A549 (cell line): ENCODE results near the gene RAX.

Experiments used
- EP300 ChIP-seq, 2 experiments: fragments of >200 bp; sonication (Bioruptor Twin); formaldehyde crosslinking; IDR thresholded peaks; 2 replicates in 1 of 2; 3 replicates in 1 of 2; pipeline ENCODE4 v1.6.1; 2016 to 2017
- KDM5A ChIP-seq: fragments of 200-600 bp; sonication (generic); IDR thresholded peaks from 2 replicates; pipeline ENCODE4 v1.6.1; 2016; ENCODE audit warnings: antibody characterized with exemption, mild to moderate bottlenecking
- POLR2A ChIP-seq: IDR thresholded peaks from 2 replicates; pipeline ENCODE4 v1.6.1; 2012; ENCODE audit warnings: mild to moderate bottlenecking, low read length
- TF ChIP-seq, protein P1 (sequence below): fragments of >200 bp; sonication (Bioruptor Twin); formaldehyde crosslinking; IDR thresholded peaks from 3 replicates; pipeline ENCODE4 v1.5.1; 2016

DNA sequence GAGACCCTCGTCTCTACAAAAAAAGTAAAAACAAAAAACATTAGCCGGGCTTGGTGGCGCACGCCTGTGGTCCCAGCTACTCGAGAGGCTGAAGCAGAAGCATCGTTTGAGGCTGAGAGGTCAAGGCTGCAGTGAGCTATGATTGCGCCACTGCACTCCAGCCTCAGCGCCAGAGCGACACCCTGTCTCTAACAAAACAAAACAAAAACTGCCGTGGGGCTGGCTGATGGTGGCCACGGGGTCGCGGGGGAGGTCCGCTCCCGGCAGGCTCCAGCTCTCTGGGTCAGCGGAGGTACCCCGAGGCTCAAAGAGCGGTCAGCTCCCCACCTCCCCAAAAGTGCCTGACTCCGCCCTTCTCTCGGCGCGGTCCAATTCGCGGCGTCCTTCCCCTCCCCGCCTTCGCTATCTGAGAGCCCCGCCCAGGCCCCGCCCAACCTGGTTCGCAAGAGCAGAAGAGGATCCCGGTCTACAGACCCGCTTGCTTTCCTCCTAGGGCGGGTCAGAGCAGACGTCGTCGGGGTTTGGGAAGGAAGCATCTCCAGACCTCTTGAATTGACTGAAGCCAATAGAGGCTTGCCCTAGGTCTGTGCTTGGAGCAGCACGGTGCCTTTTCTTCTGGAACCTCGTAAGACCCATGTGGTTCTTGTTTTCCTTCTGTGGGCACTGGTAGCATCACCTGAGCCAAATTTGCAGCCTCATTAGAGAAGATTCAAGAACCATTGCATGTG lies 7.8 kb downstream of the RAX start:
- no peak for TF ChIP-seq POLR2A
- TF ChIP-seq KDM5A, result no peak
- TF ChIP-seq, protein P1, sequence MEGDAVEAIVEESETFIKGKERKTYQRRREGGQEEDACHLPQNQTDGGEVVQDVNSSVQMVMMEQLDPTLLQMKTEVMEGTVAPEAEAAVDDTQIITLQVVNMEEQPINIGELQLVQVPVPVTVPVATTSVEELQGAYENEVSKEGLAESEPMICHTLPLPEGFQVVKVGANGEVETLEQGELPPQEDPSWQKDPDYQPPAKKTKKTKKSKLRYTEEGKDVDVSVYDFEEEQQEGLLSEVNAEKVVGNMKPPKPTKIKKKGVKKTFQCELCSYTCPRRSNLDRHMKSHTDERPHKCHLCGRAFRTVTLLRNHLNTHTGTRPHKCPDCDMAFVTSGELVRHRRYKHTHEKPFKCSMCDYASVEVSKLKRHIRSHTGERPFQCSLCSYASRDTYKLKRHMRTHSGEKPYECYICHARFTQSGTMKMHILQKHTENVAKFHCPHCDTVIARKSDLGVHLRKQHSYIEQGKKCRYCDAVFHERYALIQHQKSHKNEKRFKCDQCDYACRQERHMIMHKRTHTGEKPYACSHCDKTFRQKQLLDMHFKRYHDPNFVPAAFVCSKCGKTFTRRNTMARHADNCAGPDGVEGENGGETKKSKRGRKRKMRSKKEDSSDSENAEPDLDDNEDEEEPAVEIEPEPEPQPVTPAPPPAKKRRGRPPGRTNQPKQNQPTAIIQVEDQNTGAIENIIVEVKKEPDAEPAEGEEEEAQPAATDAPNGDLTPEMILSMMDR, result no peak
- TF ChIP-seq EP300 (IDR thresholded peaks at IDR 0.05), result no peak
